MM.1S (cell line): ENCODE results near the gene SGMS1.

ENCODE experiments used
- CTCF ChIP-seq: fragments of 300-600 bp; sonication (generic); IDR thresholded peaks from 2 replicates; pipeline ENCODE4 v1.5.1; 2016; ENCODE audit warnings: antibody characterized with exemption, low read length, mixed read lengths
- EZH2phosphoT487 ChIP-seq: fragments of 300-600 bp; sonication (generic); IDR thresholded peaks from 2 replicates; pipeline ENCODE4 v1.6.1; 2018; ENCODE audit warnings: antibody characterized with exemption, low read length

GRCh38 chr10:50316174-50316573 is 307.6 kb downstream of the SGMS1 start:
- TF ChIP-seq EZH2phosphoT487 (no peak), CTCF (no peak)
